ENCODE measurements around the gene PLD3. TPM values are rescaled to one million over a fixed set of nuclear protein-coding genes. Genes with fewer than 3 reads are reported as not detected.

The PLD3 gene
- polyA plus RNA-seq, 1 donor (not counting 4 experiments of a cell fraction or from before 2014, with no cell fraction given) = 102 TPM

- FAIRE-seq (no peak), DNase-seq (ENCODE audit: low read depth, low spot score) (no peak)
- H3K9me3 ChIP-seq (ENCODE audit: control insufficient read depth, low read depth, low read length) = no peaks in the 10 kb centered on the region
- no peak overlapping the region for H3K27ac ChIP-seq (ENCODE audit: control insufficient read depth, insufficient read depth, low read length)
- dilution Hi-C loops (cut with MboI; ENCODE audit: extremely low pct_ligation_motif_present, low sequenced_read_pairs) = no loop called here
- H2AFZ ChIP-seq (ENCODE audit: control insufficient read depth, low read length) = no peak overlapping the region
- no peaks in the 10 kb centered on the region for H3K9me1 ChIP-seq (ENCODE audit: control insufficient read depth, extremely low read depth, insufficient read depth, low read length)
- H3K27me3 ChIP-seq (ENCODE audit: control insufficient read depth, extremely low read depth, insufficient read depth, low read length) = no peaks in the 10 kb centered on the region
- H3K4me1 ChIP-seq (ENCODE audit: control insufficient read depth, extremely low read depth, insufficient read depth, low read length) = no peaks in the 10 kb centered on the region
- no peaks in the 10 kb centered on the region for H4K20me1 ChIP-seq (ENCODE audit: control insufficient read depth, extremely low read depth, insufficient read depth, low read length)
- no peak overlapping the region for H3K4me2 ChIP-seq (ENCODE audit: control insufficient read depth, extremely low read depth, insufficient read depth, low read depth, low read length)
- H3K9ac ChIP-seq (ENCODE audit: control insufficient read depth, extremely low read depth, insufficient read depth, low read length) = no peak overlapping the region
- TF ChIP-seq EZH2 (IDR thresholded peaks at IDR 0.05; ENCODE audit: low read length) (no peak), CTCF (optimal IDR thresholded peaks at IDR 0.05 in 1 of 3, IDR thresholded peaks at IDR 0.05 in 1 of 3, conservative IDR thresholded peaks at IDR 0.05 in 1 of 3; ENCODE audit: extremely low read depth in 1 of 3, insufficient read depth in 2 of 3, low read length in 3 of 3) (no peak)
- no peaks in the 10 kb centered on the region for H3K79me2 ChIP-seq (ENCODE audit: control insufficient read depth, insufficient read depth, low read length)
- H3K4me3 ChIP-seq (ENCODE audit: control insufficient read depth in 2 of 3, extremely low read depth in 1 of 3, insufficient read depth in 2 of 3, low read depth in 1 of 3, low read length in 3 of 3) = no peak overlapping the region
- H3K36me3 ChIP-seq (ENCODE audit: control insufficient read depth in 2 of 2, extremely low read depth in 1 of 2, insufficient read depth in 2 of 2, low read length in 2 of 2) = peaks cover 8 to 12% of the 10 kb centered on the region in 2 experiments
These were observed 32.6 kb upstream of the PLD3 start for GRCh38 chr19:40315812-40316470.

GRCh38 chr19:40317338-40317737, 31.2 kb upstream of the PLD3 start:
- FAIRE-seq = no peak
- no peaks in the 10 kb centered on the region for H3K79me2 ChIP-seq (ENCODE audit: control insufficient read depth, insufficient read depth, low read length)
- no peaks in the 10 kb centered on the region for H3K27me3 ChIP-seq (ENCODE audit: control insufficient read depth, extremely low read depth, insufficient read depth, low read length)
- H4K20me1 ChIP-seq (ENCODE audit: control insufficient read depth, extremely low read depth, insufficient read depth, low read length) = no peaks in the 10 kb centered on the region
- H3K4me1 ChIP-seq (ENCODE audit: control insufficient read depth, extremely low read depth, insufficient read depth, low read length) = no peaks in the 10 kb centered on the region
- H3K9ac ChIP-seq (ENCODE audit: control insufficient read depth, extremely low read depth, insufficient read depth, low read length) = no peak overlapping the region
- no peaks in the 10 kb centered on the region for H3K9me3 ChIP-seq (ENCODE audit: control insufficient read depth, low read depth, low read length)
- peaks cover 15 to 19% of the 10 kb centered on the region in 2 experiments for H3K36me3 ChIP-seq (ENCODE audit: control insufficient read depth in 2 of 2, extremely low read depth in 1 of 2, insufficient read depth in 2 of 2, low read length in 2 of 2)
- H3K9me1 ChIP-seq (ENCODE audit: control insufficient read depth, extremely low read depth, insufficient read depth, low read length) = no peaks in the 10 kb centered on the region
- TF ChIP-seq CTCF (optimal IDR thresholded peaks at IDR 0.05 in 1 of 3, IDR thresholded peaks at IDR 0.05 in 1 of 3, conservative IDR thresholded peaks at IDR 0.05 in 1 of 3; ENCODE audit: extremely low read depth in 1 of 3, insufficient read depth in 2 of 3, low read length in 3 of 3) (no peak), EZH2 (IDR thresholded peaks at IDR 0.05; ENCODE audit: low read length) (no peak)
- H2AFZ ChIP-seq (ENCODE audit: control insufficient read depth, low read length) = no peak overlapping the region
- no peak for DNase-seq (ENCODE audit: low read depth, low spot score)
- no peak overlapping the region for H3K4me3 ChIP-seq (ENCODE audit: control insufficient read depth in 2 of 3, extremely low read depth in 1 of 3, insufficient read depth in 2 of 3, low read depth in 1 of 3, low read length in 3 of 3)
- dilution Hi-C loops (cut with MboI; ENCODE audit: extremely low pct_ligation_motif_present, low sequenced_read_pairs) = no loop called here
- no peak overlapping the region for H3K27ac ChIP-seq (ENCODE audit: control insufficient read depth, insufficient read depth, low read length)
- H3K4me2 ChIP-seq (ENCODE audit: control insufficient read depth, extremely low read depth, insufficient read depth, low read depth, low read length) = no peak overlapping the region
